Endodermal cell (in vitro differentiated cells): ENCODE data around the gene CHRNA5. TPM values are rescaled to one million over a fixed set of nuclear protein-coding genes. Genes with fewer than 3 reads are reported as not detected.

Source experiments
- DNase-seq: peaks from one replicate; pipeline ENCODE4 v3.0.0-alpha.2; 2017
- H3K27ac ChIP-seq: 2 replicates; pipeline ENCODE4 v1.5.1; 2013; ENCODE audit warnings: mild to moderate bottlenecking, low read depth, low read length, moderate library complexity
- H3K27me3 ChIP-seq: 2 replicates; pipeline ENCODE4 v1.6.1; 2013; ENCODE audit warnings: mild to moderate bottlenecking, low read length, moderate library complexity; ENCODE audit not compliant: insufficient read depth, control insufficient read depth, poor library complexity, severe bottlenecking
- H3K36me3 ChIP-seq: 2 replicates; pipeline ENCODE4 v1.7.0; 2013; ENCODE audit warnings: mild to moderate bottlenecking, low read length, moderate library complexity; ENCODE audit not compliant: control insufficient read depth, insufficient read depth
- H3K4me1 ChIP-seq: one replicate; pipeline ENCODE4 v1.7.0; 2013; ENCODE audit warnings: low read length; ENCODE audit not compliant: control insufficient read depth, insufficient read depth
- H3K4me3 ChIP-seq: 2 replicates; pipeline ENCODE4 v1.5.1; 2013; ENCODE audit warnings: mild to moderate bottlenecking, low read length, moderate library complexity
- H3K9ac ChIP-seq: 2 replicates; pipeline ENCODE4 v1.6.1; 2013; ENCODE audit warnings: mild to moderate bottlenecking, low read length, moderate library complexity; ENCODE audit not compliant: poor library complexity, severe bottlenecking; ENCODE audit errors: extremely low read depth
- H3K9me3 ChIP-seq: 2 replicates; pipeline ENCODE4 v1.6.1; 2013; ENCODE audit warnings: mild to moderate bottlenecking, low read length, moderate library complexity; ENCODE audit not compliant: control insufficient read depth
- H3K27ac Mint-ChIP-seq: 2 replicates; pipeline ENCODE4 v1.8.0; 2020; ENCODE audit warnings: mixed read lengths
- H3K27me3 Mint-ChIP-seq: 2 replicates; pipeline ENCODE4 v1.8.0; 2021; ENCODE audit warnings: mild to moderate bottlenecking, mixed read lengths; ENCODE audit not compliant: insufficient read depth
- H3K36me3 Mint-ChIP-seq: 2 replicates; pipeline ENCODE4 v1.8.0; 2020; ENCODE audit warnings: low read depth, mixed read lengths
- H3K4me1 Mint-ChIP-seq: 2 replicates; pipeline ENCODE4 v1.8.0; 2020; ENCODE audit warnings: mixed read lengths
- H3K4me3 Mint-ChIP-seq: 2 replicates; pipeline ENCODE4 v1.8.0; 2020; ENCODE audit warnings: mild to moderate bottlenecking, moderate library complexity, mixed read lengths
- H3K9me3 Mint-ChIP-seq: 2 replicates; pipeline ENCODE4 v1.8.0; 2020; ENCODE audit warnings: mild to moderate bottlenecking, mixed read lengths
- CTCF ChIP-seq: fragments of 200-600 bp; sonication (generic); conservative IDR thresholded peaks from 2 replicates; pipeline ENCODE4 v1.5.0; 2021; ENCODE audit warnings: antibody characterized with exemption, mild to moderate bottlenecking
- WGBS, 2 experiments: methylation state at CpG; one replicate each; pipeline versions ENCODE4 v1.1.5 to v1.1.7; 2013; ENCODE audit warnings: missing lambda C conversion rate in 2 of 2, mixed read lengths in 1 of 2; ENCODE audit not compliant: insufficient coverage in 1 of 2, insufficient read length in 1 of 2; 5-methylcytosine and 5-hydroxymethylcytosine counted together
- total RNA-seq, 2 donors: library from RNA; stranded (reverse); fragmentation: NEBNext Ultra II Directional in 1 of 2; extraction: Animal tissue kit (Norgen Biotek cat#: 25700) in 1 of 2; gene quantifications; 2 replicates in 1 of 2; 3 replicates in 1 of 2; pipeline ENCODE4 v1.2.1, GENCODE V29; 2021

CHRNA5 gene
- total RNA-seq, 2 donors from 2014 or later, result 16.4 to 23.0 TPM

GRCh38 chr15:78614021-78614420 lies 48.7 kb downstream of the CHRNA5 start:
- no peak for DNase-seq
- H3K4me1 ChIP-seq, result no peaks in the 10 kb centered on the region
- H3K4me3 Mint-ChIP-seq, result no peak overlapping the region
- H3K36me3 Mint-ChIP-seq, result no peaks in the 10 kb centered on the region
- peaks cover 12% of the 10 kb centered on the region for H3K9me3 Mint-ChIP-seq
- H3K36me3 ChIP-seq, result no peaks in the 10 kb centered on the region
- 91 to 94% methylated on average over 2 to 3 of the region's 3 CpGs for WGBS, 2 experiments
- H3K9ac ChIP-seq, result no peak overlapping the region
- peaks cover 12% of the 10 kb centered on the region for H3K27me3 Mint-ChIP-seq
- H3K9me3 ChIP-seq, result no peaks in the 10 kb centered on the region
- H3K4me3 ChIP-seq, result no peak overlapping the region
- H3K27ac ChIP-seq, result no peak overlapping the region
- peaks cover 4% of the 10 kb centered on the region for H3K27me3 ChIP-seq
- H3K27ac Mint-ChIP-seq, result no peak overlapping the region
- H3K4me1 Mint-ChIP-seq, result no peaks in the 10 kb centered on the region
- no peak for TF ChIP-seq CTCF

DNA sequence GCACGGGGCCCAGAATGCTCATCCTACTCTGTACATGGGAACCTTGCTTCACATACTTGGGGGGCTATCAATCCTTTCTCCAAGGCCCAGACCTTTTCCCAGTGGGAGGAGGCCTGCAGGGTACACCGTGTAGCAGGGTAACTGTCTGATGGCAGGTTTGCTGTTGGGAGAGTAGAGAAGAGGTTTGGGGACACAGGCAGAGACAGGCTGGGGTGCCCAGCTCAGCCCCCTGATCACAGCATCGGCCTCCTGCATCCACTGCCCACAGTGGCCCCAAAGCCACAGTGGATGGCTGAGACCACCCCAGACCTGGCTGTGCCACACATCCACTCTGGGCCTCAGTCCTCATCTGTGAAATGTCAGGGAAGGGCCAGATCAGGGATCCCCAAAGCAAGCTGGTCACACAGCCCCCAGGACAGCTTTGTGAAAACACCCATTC lies 49.9 kb downstream of the CHRNA5 start:
- TF ChIP-seq CTCF, result no peak
- DNase-seq, result no peak
- Mint-ChIP-seq H3K36me3 (no peaks in the 10 kb centered on the region), H3K9me3 (peaks cover 6% of the 10 kb centered on the region), H3K4me3 (no peak overlapping the region), H3K27ac (no peak overlapping the region), H3K4me1 (no peaks in the 10 kb centered on the region), H3K27me3 (peaks cover 21% of the 10 kb centered on the region)
- H3K36me3 ChIP-seq, result no peaks in the 10 kb centered on the region
- H3K27ac ChIP-seq, result no peak overlapping the region
- H3K27me3 ChIP-seq, result peaks cover 16% of the 10 kb centered on the region
- no peaks in the 10 kb centered on the region for H3K4me1 ChIP-seq
- no peak overlapping the region for H3K9ac ChIP-seq
- H3K9me3 ChIP-seq, result no peaks in the 10 kb centered on the region
- H3K4me3 ChIP-seq, result no peak overlapping the region
- 86 to 90% methylated on average over 2 to 3 of the region's 3 CpGs for WGBS, 2 experiments

- Histone ChIP-seq H3K9ac (no peak overlapping the region), H3K4me1 (no peaks in the 10 kb centered on the region), H3K27ac (no peak overlapping the region), H3K36me3 (no peaks in the 10 kb centered on the region), H3K9me3 (no peaks in the 10 kb centered on the region), H3K4me3 (no peak overlapping the region), H3K27me3 (peaks cover 26% of the 10 kb centered on the region)
- Mint-ChIP-seq H3K9me3 (peaks cover 3% of the 10 kb centered on the region), H3K27me3 (peaks cover 25% of the 10 kb centered on the region), H3K36me3 (no peaks in the 10 kb centered on the region), H3K27ac (no peak overlapping the region), H3K4me1 (no peaks in the 10 kb centered on the region), H3K4me3 (no peak overlapping the region)
- WGBS, 2 experiments, result 63 to 93% methylated on average over 1 to 2 of the region's 2 CpGs
- no peak for TF ChIP-seq CTCF
- DNase-seq, result no peak
Observed at GRCh38 chr15:78616506-78616905, 51.2 kb downstream of the CHRNA5 start.
